ENCODE results near the gene SGCA.

DNA sequence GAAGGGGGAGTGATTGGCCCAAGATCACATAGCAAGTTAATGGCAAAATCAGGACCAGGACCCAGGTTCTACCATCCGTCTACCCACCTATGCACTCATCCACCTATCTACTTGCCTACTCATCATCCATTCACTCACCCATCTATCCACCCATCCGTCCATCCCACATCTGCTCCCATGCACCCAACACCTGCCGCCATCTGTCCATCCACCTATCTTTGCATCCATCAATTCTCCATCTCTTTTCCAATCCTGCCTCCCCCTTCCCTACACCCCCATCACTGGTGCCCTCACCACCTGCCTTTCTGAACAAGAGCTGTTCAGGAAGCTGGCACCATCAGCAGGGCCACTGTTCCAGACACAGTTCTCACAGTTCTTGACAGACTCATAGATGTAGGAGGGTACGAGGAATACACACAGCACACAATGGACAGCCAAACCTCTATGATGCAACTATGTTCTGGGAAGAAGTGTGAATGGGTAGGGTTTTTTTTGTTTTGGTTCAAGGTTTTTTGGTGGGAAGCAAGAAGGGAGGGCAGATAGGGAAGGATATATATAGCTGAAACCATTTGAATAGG lies 40.3 kb upstream of the SGCA start:
- TF ChIP-seq, protein P1, sequence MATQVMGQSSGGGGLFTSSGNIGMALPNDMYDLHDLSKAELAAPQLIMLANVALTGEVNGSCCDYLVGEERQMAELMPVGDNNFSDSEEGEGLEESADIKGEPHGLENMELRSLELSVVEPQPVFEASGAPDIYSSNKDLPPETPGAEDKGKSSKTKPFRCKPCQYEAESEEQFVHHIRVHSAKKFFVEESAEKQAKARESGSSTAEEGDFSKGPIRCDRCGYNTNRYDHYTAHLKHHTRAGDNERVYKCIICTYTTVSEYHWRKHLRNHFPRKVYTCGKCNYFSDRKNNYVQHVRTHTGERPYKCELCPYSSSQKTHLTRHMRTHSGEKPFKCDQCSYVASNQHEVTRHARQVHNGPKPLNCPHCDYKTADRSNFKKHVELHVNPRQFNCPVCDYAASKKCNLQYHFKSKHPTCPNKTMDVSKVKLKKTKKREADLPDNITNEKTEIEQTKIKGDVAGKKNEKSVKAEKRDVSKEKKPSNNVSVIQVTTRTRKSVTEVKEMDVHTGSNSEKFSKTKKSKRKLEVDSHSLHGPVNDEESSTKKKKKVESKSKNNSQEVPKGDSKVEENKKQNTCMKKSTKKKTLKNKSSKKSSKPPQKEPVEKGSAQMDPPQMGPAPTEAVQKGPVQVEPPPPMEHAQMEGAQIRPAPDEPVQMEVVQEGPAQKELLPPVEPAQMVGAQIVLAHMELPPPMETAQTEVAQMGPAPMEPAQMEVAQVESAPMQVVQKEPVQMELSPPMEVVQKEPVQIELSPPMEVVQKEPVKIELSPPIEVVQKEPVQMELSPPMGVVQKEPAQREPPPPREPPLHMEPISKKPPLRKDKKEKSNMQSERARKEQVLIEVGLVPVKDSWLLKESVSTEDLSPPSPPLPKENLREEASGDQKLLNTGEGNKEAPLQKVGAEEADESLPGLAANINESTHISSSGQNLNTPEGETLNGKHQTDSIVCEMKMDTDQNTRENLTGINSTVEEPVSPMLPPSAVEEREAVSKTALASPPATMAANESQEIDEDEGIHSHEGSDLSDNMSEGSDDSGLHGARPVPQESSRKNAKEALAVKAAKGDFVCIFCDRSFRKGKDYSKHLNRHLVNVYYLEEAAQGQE (IDR thresholded peaks at IDR 0.05; ENCODE audit: low read depth) = no peak
- no peak for TF ChIP-seq TEAD4 (IDR thresholded peaks at IDR 0.05)
- TF ChIP-seq NFIC (IDR thresholded peaks at IDR 0.05) = no peak
- TF ChIP-seq YY1 (IDR thresholded peaks at IDR 0.05; ENCODE audit: low read depth) = no peak
- TF ChIP-seq FOXM1 (IDR thresholded peaks at IDR 0.05; ENCODE audit: borderline replicate concordance, low read depth) = no peak
- TF ChIP-seq EP300 (IDR thresholded peaks at IDR 0.05; ENCODE audit: borderline replicate concordance) = no peak
- no peak for TF ChIP-seq TCF12 (IDR thresholded peaks at IDR 0.05; ENCODE audit: low read depth)
- no peak for TF ChIP-seq RAD21 (IDR thresholded peaks at IDR 0.05; ENCODE audit: low read depth)
- TF ChIP-seq CEBPB (IDR thresholded peaks at IDR 0.05) = no peak
- TF ChIP-seq MAX (IDR thresholded peaks at IDR 0.05) = no peak
- no peak for TF ChIP-seq USF1 (IDR thresholded peaks at IDR 0.05)
